H1 (cell line): ENCODE results near the gene SERPINE3. TPM values are rescaled to one million over a fixed set of nuclear protein-coding genes. Genes with fewer than 3 reads are reported as not detected.
A peak's percentile ranks its signal among the peaks of the same experiment; 100 is the strongest.

Source experiments
- CTCF ChIA-PET: fragments of 300-600 bp; sonication (Branson Sonifier 250); formaldehyde crosslinking; loops from one replicate; lab custom pipeline; 2021; ENCODE audit not compliant: partially characterized antibody; lab: Charles Lee
- POLR2A ChIA-PET: fragments of 300-600 bp; sonication (Branson Sonifier 250); formaldehyde crosslinking; loops from one replicate; lab custom pipeline; 2021; ENCODE audit warnings: inconsistent platforms; ENCODE audit not compliant: partially characterized antibody; lab: Charles Lee
- DNase-seq, 2 experiments: peaks; one replicate each; pipeline versions ENCODE4 v3.0.0 to v3.0.0-alpha.2; 2010 to 2022; ENCODE audit warnings: low spot score in 2 of 2, low read depth in 1 of 2, mixed read lengths in 1 of 2
- FAIRE-seq: peaks from 2 replicates; lab custom pipeline; 2011; peaks lifted over from hg19 to GRCh38; lab: Jason Lieb, UNC
- H2AFZ ChIP-seq: 2 replicates; pipeline ENCODE4 v1.8.1; 2012; ENCODE audit warnings: low read length, inconsistent platforms
- H2AK5ac ChIP-seq: 2 replicates; pipeline ENCODE4 v1.6.1; 2013; ENCODE audit warnings: low read depth, low read length
- H2BK120ac ChIP-seq: replicated peaks from 2 replicates; pipeline ENCODE3; 2013; ENCODE audit warnings: low read depth, low read length, inconsistent platforms
- H2BK12ac ChIP-seq: 2 replicates; pipeline ENCODE4 v1.6.1; 2013; ENCODE audit warnings: low read depth, low read length
- H2BK15ac ChIP-seq: 2 replicates; pipeline ENCODE4 v1.6.1; 2013; ENCODE audit warnings: low read length
- H2BK20ac ChIP-seq: 2 replicates; pipeline ENCODE4 v1.6.1; 2013; ENCODE audit warnings: low read length
- H2BK5ac ChIP-seq: 2 replicates; pipeline ENCODE4 v1.6.1; 2013; ENCODE audit warnings: low read depth, low read length
- H3K14ac ChIP-seq: 2 replicates; pipeline ENCODE4 v1.6.1; 2013; ENCODE audit warnings: inconsistent platforms; ENCODE audit not compliant: insufficient read length
- H3K18ac ChIP-seq: 2 replicates; pipeline ENCODE4 v1.6.1; 2013; ENCODE audit warnings: low read length; ENCODE audit errors: extremely low read depth
- H3K23ac ChIP-seq: 2 replicates; pipeline ENCODE4 v1.6.1; 2013; ENCODE audit warnings: inconsistent platforms; ENCODE audit not compliant: insufficient read length
- H3K23me2 ChIP-seq: 2 replicates; pipeline ENCODE4 v1.6.1; 2013; ENCODE audit warnings: low read depth, low read length
- H3K27ac ChIP-seq: 2 replicates; pipeline ENCODE4 v1.6.1; 2011; ENCODE audit warnings: low read depth, low read length, inconsistent platforms
- H3K27me3 ChIP-seq, 4 experiments: replicated peaks in 1 of 4; 1 replicate in 1 of 4; 2 replicates in 3 of 4; pipeline versions ENCODE4 v1.6.1 to v1.8.1; 2011 to 2013; ENCODE audit warnings: low read length in 3 of 4, mild to moderate bottlenecking in 3 of 4, inconsistent platforms in 2 of 4, mixed read lengths in 2 of 4, moderate library complexity in 1 of 4; ENCODE audit not compliant: control insufficient read depth in 3 of 4, insufficient read depth in 3 of 4; ENCODE audit errors: extremely low read depth in 1 of 4
- H3K36me3 ChIP-seq, 4 experiments: 2 replicates each; pipeline versions ENCODE4 v1.6.1 to v1.8.1; 2011 to 2013; ENCODE audit warnings: mild to moderate bottlenecking in 4 of 4, low read length in 3 of 4, moderate library complexity in 2 of 4, control low read depth in 1 of 4, inconsistent platforms in 1 of 4; ENCODE audit not compliant: insufficient read depth in 4 of 4, control insufficient read depth in 2 of 4
- H3K4ac ChIP-seq: replicated peaks from 2 replicates; pipeline ENCODE3; 2013; ENCODE audit warnings: low read length, low read depth, mixed read lengths, inconsistent platforms; ENCODE audit not compliant: insufficient read length
- H3K4me1 ChIP-seq, 4 experiments: replicated peaks in 1 of 4; 1 replicate in 1 of 4; 2 replicates in 3 of 4; pipeline versions ENCODE4 v1.6.1 to v1.8.1; 2011 to 2013; ENCODE audit warnings: low read length in 3 of 4, inconsistent platforms in 2 of 4, mixed read lengths in 1 of 4; ENCODE audit not compliant: insufficient read depth in 4 of 4, control insufficient read depth in 3 of 4
- H3K4me2 ChIP-seq, 2 experiments: 2 replicates each; pipeline versions ENCODE4 v1.6.1 to v1.8.1; 2011 to 2013; ENCODE audit warnings: low read depth in 2 of 2, low read length in 2 of 2, control low read depth in 1 of 2, inconsistent platforms in 1 of 2, mild to moderate bottlenecking in 1 of 2; ENCODE audit not compliant: insufficient read depth in 1 of 2
- H3K4me3 ChIP-seq, 4 experiments: fragments of 200-600, 300-600 bp in 1 of 4; sonication (generic), shearing (Covaris generic), sonication (Bioruptor Twin) in 1 of 4; 2 replicates each; pipeline versions ENCODE4 v1.5.1 to v1.8.1; 2011 to 2016; ENCODE audit warnings: low read length in 4 of 4, low read depth in 3 of 4, control low read depth in 2 of 4, inconsistent platforms in 2 of 4, mild to moderate bottlenecking in 2 of 4, mixed read lengths in 1 of 4, moderate library complexity in 1 of 4; ENCODE audit not compliant: insufficient read depth in 2 of 4; ENCODE audit errors: extremely low read depth in 1 of 4
- H3K56ac ChIP-seq: replicated peaks from 2 replicates; pipeline ENCODE3; 2013; ENCODE audit warnings: low read depth, mild to moderate bottlenecking, mixed read lengths, low read length, inconsistent platforms; ENCODE audit not compliant: insufficient read length
- H3K79me1 ChIP-seq: 2 replicates; pipeline ENCODE4 v1.6.1; 2013; ENCODE audit warnings: low read depth, low read length, control low read depth
- H3K79me2 ChIP-seq, 2 experiments: 2 replicates each; pipeline versions ENCODE4 v1.6.1 to v1.8.1; 2012 to 2013; ENCODE audit warnings: low read length in 2 of 2, mild to moderate bottlenecking in 2 of 2, inconsistent platforms in 1 of 2; ENCODE audit not compliant: insufficient read depth in 2 of 2, control insufficient read depth in 1 of 2
- H3K9ac ChIP-seq, 4 experiments: replicated peaks in 1 of 4; 1 replicate in 1 of 4; 2 replicates in 3 of 4; pipeline versions ENCODE4 v1.6.1 to v1.8.1; 2011 to 2013; ENCODE audit warnings: low read depth in 3 of 4, low read length in 3 of 4, control low read depth in 2 of 4, mild to moderate bottlenecking in 2 of 4, moderate library complexity in 2 of 4, inconsistent platforms in 1 of 4; ENCODE audit errors: extremely low read depth in 1 of 4
- H3K9me3 ChIP-seq, 2 experiments: 2 replicates each; pipeline versions ENCODE4 v1.6.1 to v1.8.1; 2012 to 2013; ENCODE audit warnings: mild to moderate bottlenecking in 2 of 2, moderate library complexity in 2 of 2, control low read depth in 1 of 2, inconsistent platforms in 1 of 2, low read depth in 1 of 2, low read length in 1 of 2, mixed read lengths in 1 of 2; ENCODE audit not compliant: insufficient read depth in 2 of 2
- H4K20me1 ChIP-seq, 2 experiments: replicated peaks in 1 of 2; 2 replicates each; pipeline versions ENCODE3 to v1.8.1; 2011 to 2013; ENCODE audit warnings: inconsistent platforms in 2 of 2, low read length in 2 of 2, mild to moderate bottlenecking in 1 of 2; ENCODE audit not compliant: insufficient read depth in 2 of 2, control insufficient read depth in 1 of 2
- H4K5ac ChIP-seq: 2 replicates; pipeline ENCODE4 v1.6.1; 2013; ENCODE audit warnings: low read length, low read depth, mixed read lengths, inconsistent platforms; ENCODE audit not compliant: insufficient read length
- H4K8ac ChIP-seq: 2 replicates; pipeline ENCODE4 v1.8.0; 2013; ENCODE audit warnings: mild to moderate bottlenecking, moderate library complexity, low read length, inconsistent platforms; ENCODE audit not compliant: insufficient read depth; ENCODE audit errors: extremely low read depth
- H4K91ac ChIP-seq: replicated peaks from 2 replicates; pipeline ENCODE3; 2013; ENCODE audit warnings: low read length, mixed read lengths, inconsistent platforms; ENCODE audit not compliant: insufficient read length
- CTCF ChIP-seq, 3 experiments: IDR thresholded peaks; 1 replicate in 2 of 3; 2 replicates in 1 of 3; pipeline versions ENCODE4 v1.5.1 to v1.6.1; 2011; ENCODE audit warnings: low read length in 3 of 3, mild to moderate bottlenecking in 3 of 3, inconsistent platforms in 2 of 3, low read depth in 1 of 3, moderate library complexity in 1 of 3; ENCODE audit not compliant: insufficient read depth in 1 of 3; ENCODE audit errors: control extremely low read depth in 1 of 3
- SP4 ChIP-seq: IDR thresholded peaks from 2 replicates; pipeline ENCODE4 v1.6.1; 2012; ENCODE audit warnings: low read length, inconsistent platforms
- WGBS, 2 experiments: shearing (Covaris generic) in 1 of 2; methylation state at CpG; one replicate each; pipeline versions ENCODE4 v1.1.6 to v1.1.7; 2013 to 2015; ENCODE audit warnings: low lambda C conversion rate in 2 of 2, mixed read lengths in 2 of 2, inconsistent platforms in 1 of 2, low coverage in 1 of 2, missing lambda C conversion rate in 1 of 2; ENCODE audit not compliant: insufficient replicate concordance in 2 of 2, insufficient coverage in 1 of 2, insufficient read length in 1 of 2; ENCODE audit errors: extremely low coverage in 1 of 2, missing lambda C conversion rate in 1 of 2; 5-methylcytosine and 5-hydroxymethylcytosine counted together
- polyA plus RNA-seq, 7 experiments: library from polyadenylated mRNA; depleted of rRNA in 3 of 7; stranded (reverse) in 5 of 7; unstranded in 2 of 7; fragments of >200 nt in 5 of 7; fragments of 200-250 nt in 2 of 7; gene quantifications; 1 replicate in 5 of 7; 2 replicates in 1 of 7; 4 replicates in 1 of 7; pipeline versions ENCODE4 v1.2.1 to v1.2.3, GENCODE V29; 2011 to 2013; ENCODE audit warnings: missing spikeins in 2 of 7, mixed read lengths in 2 of 7
- total RNA-seq: library from RNA; stranded (reverse); fragmentation: NEBNext Ultra II Directional; extraction: Animal tissue kit (Norgen Biotek cat#: 25700); gene quantifications from 2 replicates; pipeline ENCODE4 v1.2.1, GENCODE V29; 2021

The SERPINE3 gene
- total and polyA plus RNA-seq, 2 of the 8 experiments (the other 6 are each of a cell fraction or from before 2014, with no cell fraction given): 0.34 to 1.0 TPM

GRCh38 chr13:51322826-51323225 is 16.7 kb upstream of the SERPINE3 start:
- no peak overlapping the region for H3K27ac ChIP-seq
- no peak overlapping the region for H2BK5ac ChIP-seq
- ChIA-PET POLR2A (interaction anchor here (0.6 to 2.7 kb wide), 4 partner anchors 17 to 130 kb away, joined by 3 to 8 read pairs (median 3); partner anchors contain the start of gene INTS6), CTCF (interaction anchor here (0.8 to 3.0 kb wide), 8 partner anchors 11 to 202 kb away, joined by 3 to 18 read pairs (median 3); no protein-coding TSS in a partner anchor)
- H2BK120ac ChIP-seq: no peak overlapping the region
- no peak overlapping the region for H3K23ac ChIP-seq
- no peak overlapping the region for H4K8ac ChIP-seq
- TF ChIP-seq CTCF (IDR thresholded peaks at IDR 0.05; ENCODE audit: control extremely low read depth in 1 of 3, insufficient read depth in 1 of 3, low read depth in 1 of 3, low read length in 3 of 3) (peak in 1 of 3 experiments; percentile 16; a peak in 1 of 4 replicates), SP4 (no peak)
- no peak overlapping the region for H3K14ac ChIP-seq
- H3K79me1 ChIP-seq: no peaks in the 10 kb centered on the region
- no peak overlapping the region for H2AFZ ChIP-seq
- H2BK15ac ChIP-seq: 0 out of 2 replicates have a peak overlapping the region, but pooled peaks have one; percentile 61
- H3K18ac ChIP-seq: peak overlapping the region; percentile 79
- DNase-seq: no peak
- H3K4me1 ChIP-seq: peaks cover 4 to 16% (median 12%) of the 10 kb centered on the region in 4 experiments; a peak in 6 of 7 replicates
- WGBS, 2 experiments: 73% methylated on average over 3 of the region's 3 CpGs; no CpG with 5 or more reads in 1 of the 2 experiments
- no peaks in the 10 kb centered on the region for H3K9me3 ChIP-seq
- peak overlapping the region; percentile 46; the same call in 1 of the 2 replicates for H2AK5ac ChIP-seq
- no peak overlapping the region for H3K4ac ChIP-seq
- no peaks in the 10 kb centered on the region for H3K79me2 ChIP-seq
- H3K36me3 ChIP-seq: no peaks in the 10 kb centered on the region
- no peak for FAIRE-seq
- H2BK12ac ChIP-seq: peak overlapping the region; percentile 46; the same call in 1 of the 2 replicates
- H3K4me3 ChIP-seq: no peak overlapping the region
- no peak overlapping the region for H2BK20ac ChIP-seq
- H3K27me3 ChIP-seq: no peaks in the 10 kb centered on the region
- H4K20me1 ChIP-seq: no peaks in the 10 kb centered on the region
- H3K4me2 ChIP-seq: no peak overlapping the region
- H4K91ac ChIP-seq: peak overlapping the region; percentile 86
- no peak overlapping the region for H3K9ac ChIP-seq
- no peak overlapping the region for H4K5ac ChIP-seq
- no peak overlapping the region for H3K56ac ChIP-seq
- no peaks in the 10 kb centered on the region; the same call in 1 of the 2 replicates for H3K23me2 ChIP-seq
